HG02840 (cell line): ENCODE results near the gene MYO7B.

ENCODE experiments used
- ATAC-seq: cut with Tn5 transposase; IDR thresholded peaks from one replicate; pipeline ENCODE4 v1.9.1; 2021; ENCODE audit warnings: mild to moderate bottlenecking, moderate library complexity, moderate number of reproducible peaks; ENCODE audit not compliant: unreplicated experiment, low FRiP score

MYO7B gene

DNA sequence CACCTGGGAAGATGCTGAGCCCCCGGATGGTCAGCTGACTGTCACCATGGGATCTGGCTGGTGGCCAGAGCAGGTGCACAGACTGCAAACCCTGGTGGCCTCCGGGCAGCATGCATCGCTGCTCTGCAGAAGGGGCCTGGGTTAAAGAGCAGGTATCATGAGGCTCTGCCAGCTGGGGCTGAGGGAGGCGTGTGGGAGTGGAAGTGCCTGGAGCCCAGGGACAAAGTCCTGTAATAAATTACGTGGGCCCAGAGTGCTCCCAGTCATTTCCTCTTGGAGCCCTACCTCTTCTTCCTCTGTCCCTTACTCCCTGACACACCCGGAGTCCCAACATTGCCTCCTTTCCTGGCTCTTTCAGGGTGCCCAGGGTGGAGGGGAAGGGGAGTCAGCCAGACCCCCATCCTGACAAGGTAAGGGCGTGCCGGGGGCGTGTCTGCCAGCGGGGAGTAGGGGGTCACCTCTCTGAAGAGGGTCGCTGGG, at the start of gene MYO7B:
TSS of gene MYO7B (plus strand) at position 262 of the 480 bp plus-strand sequence. CDS start 24,040 bp downstream, outside the sequence.
- no peak for ATAC-seq

GRCh38 chr2:127485694-127486071, 49.8 kb upstream of the MYO7B start:
- ATAC-seq, result no peak

DNA sequence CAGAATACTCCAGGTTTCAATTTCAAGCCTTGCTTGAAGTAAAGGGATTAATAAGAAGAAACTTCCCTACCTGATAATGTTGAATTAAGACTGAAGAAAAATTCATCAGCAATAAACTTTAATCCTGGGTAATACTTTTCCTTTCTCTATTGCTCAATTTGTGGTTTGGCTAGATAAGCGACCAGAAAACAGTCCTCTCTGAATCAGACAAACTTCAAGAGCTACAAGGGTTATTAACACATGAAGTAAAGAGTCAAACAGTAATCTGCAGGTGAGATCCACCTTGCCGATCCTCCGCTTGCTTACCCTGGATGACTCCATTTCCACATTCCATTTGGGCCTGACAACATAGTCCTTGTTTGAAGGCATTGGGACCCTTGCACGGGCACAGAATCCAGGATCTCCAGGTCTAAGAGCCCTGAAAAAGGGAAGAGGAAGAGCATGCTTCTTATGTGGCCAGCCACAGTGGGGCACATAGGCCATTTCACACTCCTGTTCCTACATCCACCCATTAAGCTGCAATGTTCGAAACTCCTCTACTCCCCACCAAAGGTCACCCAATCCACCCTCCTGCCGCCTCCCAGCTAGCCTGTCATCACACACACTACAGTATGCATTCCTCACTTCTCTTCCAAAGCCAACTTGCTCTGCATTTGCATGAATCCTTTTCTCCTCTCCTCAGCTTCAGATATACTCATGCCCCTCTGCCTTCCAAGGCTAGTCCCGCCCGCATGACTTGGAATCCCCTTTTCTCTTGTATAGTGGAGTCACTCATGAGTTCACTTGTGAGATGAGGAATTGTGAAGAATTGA, 49.0 kb upstream of the MYO7B start:
- ATAC-seq, result no peak

DNA sequence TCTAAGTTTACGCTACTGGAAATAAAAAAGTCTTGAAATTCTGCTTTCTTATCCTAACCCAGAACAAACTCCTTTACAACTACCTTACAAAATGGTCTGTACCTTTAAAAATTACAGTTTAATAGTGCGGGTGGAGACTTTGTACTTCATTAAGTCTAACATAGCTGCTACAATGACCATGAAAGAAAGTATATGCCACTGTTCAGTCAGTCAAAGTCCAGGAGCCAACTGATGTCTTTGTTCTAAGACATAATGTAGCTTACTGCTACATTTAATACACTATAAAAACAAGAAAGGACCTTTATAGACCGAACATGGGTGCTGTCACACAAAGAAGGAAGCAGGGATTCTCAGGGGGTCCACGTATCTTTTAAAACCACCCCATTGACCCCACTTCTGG, 45.2 kb upstream of the MYO7B start:
- ATAC-seq, result no peak

GRCh38 chr2:127498386-127498785, 37.1 kb upstream of the MYO7B start:
- ATAC-seq, result no peak

- ATAC-seq, result no peak
These were observed 32.0 kb upstream of the MYO7B start for GRCh38 chr2:127503491-127503890.

GRCh38 chr2:127504552-127505430, 30.7 kb upstream of the MYO7B start:
- no peak for ATAC-seq

GRCh38 chr2:127506510-127506909, 29.0 kb upstream of the MYO7B start:
- no peak for ATAC-seq

DNA sequence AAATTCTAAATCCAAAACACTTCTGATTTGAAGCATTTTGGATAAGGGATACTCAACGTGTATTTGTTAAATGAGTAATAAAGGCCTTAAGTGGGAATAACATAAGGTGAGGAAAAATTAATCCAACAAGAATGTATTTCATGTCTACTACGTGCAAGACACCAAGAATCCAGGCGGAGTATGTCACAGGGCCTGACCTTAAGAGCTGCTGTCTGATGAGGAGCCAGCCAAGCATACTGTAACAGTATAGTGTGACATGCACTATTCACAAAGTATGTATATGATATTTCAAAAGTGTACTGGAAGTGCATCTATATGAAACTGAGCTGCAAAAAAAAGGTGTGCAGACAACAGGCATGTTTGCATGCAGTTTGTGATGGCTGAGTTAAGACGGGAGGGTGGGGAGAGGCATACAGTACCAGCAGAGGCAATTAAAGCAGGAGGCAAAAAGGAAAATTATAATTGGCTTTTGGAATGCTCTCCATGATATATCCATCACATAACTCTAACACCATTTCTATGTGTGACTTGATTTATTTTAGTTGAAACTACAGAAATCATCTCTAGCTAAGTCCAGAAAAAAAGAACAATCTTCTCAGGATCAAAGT, 27.4 kb upstream of the MYO7B start:
- no peak for ATAC-seq

- ATAC-seq, result no peak
These were observed 26.9 kb upstream of the MYO7B start for GRCh38 chr2:127508631-127509034.

DNA sequence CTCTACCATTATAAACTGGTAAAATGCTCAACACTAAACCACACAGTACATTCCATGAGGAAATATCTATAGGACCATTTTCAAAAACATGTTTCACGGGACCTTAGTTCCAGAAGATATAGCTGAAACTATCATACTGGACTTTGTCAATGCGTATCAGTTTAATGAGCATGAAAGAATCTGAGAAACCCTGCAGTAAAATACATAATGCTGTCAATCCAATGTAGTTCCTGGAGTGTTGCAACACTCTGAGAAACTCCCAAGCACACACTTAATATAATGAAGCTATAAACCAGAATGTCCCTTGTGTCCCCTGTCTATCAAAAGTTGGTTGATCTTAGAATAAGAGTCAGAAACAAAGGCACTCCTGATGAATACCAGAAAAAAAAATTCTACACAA, 25.4 kb upstream of the MYO7B start:
- ATAC-seq, result no peak

GRCh38 chr2:127511090-127511695, 24.3 kb upstream of the MYO7B start:
- ATAC-seq, result no peak

DNA sequence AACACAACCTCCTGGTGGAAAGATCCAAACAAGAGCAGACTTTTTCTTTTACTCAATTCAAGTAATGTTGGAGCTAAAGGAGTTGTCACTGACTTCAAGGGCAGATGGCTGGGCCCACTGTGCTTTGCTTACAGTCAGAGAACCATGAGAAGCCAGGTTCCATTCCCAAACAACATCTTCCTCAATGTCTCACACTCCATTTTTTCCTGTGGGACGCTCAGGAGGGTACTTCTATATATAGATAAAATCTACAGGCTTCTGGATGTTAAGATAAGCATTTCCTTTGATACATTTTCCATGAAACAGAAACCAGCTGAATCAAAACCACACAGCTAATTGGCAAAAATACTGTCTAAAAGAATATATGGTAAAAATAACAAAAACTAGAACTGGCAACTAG, 23.6 kb upstream of the MYO7B start:
- ATAC-seq, result no peak

GRCh38 chr2:127512362-127512761, 23.1 kb upstream of the MYO7B start:
- ATAC-seq, result no peak

DNA sequence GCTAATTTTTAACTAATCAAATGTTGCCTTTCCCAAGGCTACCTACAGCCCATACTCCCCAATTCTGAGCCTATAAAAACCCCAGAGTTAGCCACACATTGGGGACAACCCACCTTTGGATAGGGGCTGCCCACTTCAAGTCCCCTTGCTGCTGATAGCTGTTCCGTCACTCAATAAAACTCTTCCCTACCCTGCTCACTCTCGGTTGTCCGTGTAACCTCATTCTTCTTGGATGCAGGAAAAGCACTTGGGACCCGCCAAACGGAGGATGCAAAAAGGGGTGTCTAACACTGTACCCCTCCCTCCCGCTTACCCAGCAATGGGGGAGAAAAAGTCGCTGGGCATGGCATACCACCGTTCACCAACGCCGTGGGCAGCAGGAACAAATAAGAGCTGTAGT, 21.4 kb upstream of the MYO7B start:
- ATAC-seq, result no peak

DNA sequence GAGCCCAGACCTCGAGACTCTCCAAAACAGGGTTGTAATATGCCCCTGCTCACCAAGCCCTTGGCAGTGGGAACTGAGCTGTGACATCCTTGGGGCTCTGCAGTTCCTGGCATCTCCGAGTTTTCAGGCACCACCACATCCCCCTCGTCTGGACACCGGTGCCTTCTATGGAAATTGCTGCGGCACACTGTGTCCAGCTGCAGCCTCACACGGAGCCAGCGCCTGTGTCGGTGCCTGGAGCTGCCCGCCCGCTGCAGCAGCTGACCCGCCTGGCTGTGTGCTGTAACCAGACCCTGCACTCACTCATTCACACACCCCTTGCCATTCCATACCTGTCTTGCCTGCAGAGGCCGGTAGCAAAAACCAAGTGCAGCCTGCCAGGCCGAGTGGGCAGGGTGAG, 21.0 kb upstream of the MYO7B start:
- no peak for ATAC-seq

- ATAC-seq, result no peak
These were observed 20.0 kb upstream of the MYO7B start for GRCh38 chr2:127515383-127515915.

DNA sequence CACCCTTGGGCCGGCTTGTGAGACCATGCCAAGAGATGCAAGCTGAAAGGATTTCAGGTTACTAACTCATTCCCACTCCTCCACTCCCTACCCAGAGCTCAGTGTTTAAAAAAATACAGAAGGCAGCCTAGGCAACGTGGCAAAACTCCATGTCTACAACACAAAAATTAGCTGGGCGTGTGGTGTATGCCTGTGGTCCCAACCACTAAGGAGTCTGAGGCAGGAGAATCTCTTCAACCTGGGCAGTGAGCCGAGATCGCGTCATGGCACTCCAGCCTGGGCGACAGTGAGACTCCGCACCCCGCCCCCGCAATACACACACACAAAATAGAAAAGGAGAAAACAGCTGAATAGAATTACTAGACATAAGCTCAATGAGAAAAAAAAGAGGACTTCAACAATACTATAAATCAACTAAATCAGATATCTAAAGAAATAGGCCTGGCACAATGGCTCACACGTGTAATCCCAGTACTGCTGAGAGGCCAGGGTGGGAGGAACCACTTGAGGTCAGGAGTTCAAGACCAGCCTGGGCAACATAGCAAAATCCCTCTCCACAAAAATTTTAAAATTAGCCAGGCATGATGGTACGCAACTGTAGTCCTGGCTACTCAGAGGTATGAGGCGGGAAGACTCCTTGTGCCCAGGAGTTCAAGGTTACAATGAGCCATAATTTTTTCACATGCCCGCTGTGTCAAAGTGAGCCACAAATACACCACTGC, 19.3 kb upstream of the MYO7B start:
- ATAC-seq, result no peak

DNA sequence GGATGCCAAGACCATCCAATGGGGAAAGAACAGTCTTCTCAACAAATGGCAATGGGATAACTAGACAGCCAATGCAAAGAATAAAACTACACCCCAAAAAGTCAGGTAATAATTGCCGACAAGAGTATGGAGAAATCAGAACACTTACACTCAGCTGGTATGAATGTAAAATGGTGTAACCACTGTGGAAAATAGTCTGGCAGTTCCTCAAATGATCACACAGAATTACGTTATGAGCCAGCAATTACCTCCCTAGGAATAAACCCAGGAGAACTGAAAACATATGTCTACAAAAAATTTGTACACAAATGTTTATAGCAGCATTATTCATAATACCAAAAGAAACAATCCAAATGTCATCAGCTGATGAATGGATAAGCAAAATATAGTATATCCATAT, 18.0 kb upstream of the MYO7B start:
- ATAC-seq, result no peak

GRCh38 chr2:127520424-127520823, 15.1 kb upstream of the MYO7B start:
- ATAC-seq, result no peak
